Measurements from ENCODE around the gene RABGAP1L. TPM values are rescaled to one million over a fixed set of nuclear protein-coding genes. Genes with fewer than 3 reads are reported as not detected.

The RABGAP1L gene
- total RNA-seq, 1 donor from 2014 or later, result 48.5 TPM

- no peak for TF ChIP-seq CTCF (IDR thresholded peaks at IDR 0.05; ENCODE audit: unreplicated experiment)
- H3K27me3 Mint-ChIP-seq (ENCODE audit: low read depth), result no peaks in the 10 kb centered on the region
- peaks cover 8% of the 10 kb centered on the region for H3K4me1 Mint-ChIP-seq
- peaks cover 10% of the 10 kb centered on the region for H3K9me3 Mint-ChIP-seq
- DNase-seq (ENCODE audit: low spot score in 2 of 2, unreplicated experiment in 2 of 2), result no peak
- H3K27ac Mint-ChIP-seq, result no peak overlapping the region
- H3K36me3 Mint-ChIP-seq, result peaks cover 1% of the 10 kb centered on the region
- H3K4me3 Mint-ChIP-seq, result no peak overlapping the region
Measured at GRCh38 chr1:174358344-174358743, 199.0 kb downstream of the RABGAP1L start.

GRCh38 chr1:174358786-174359453 is 199.6 kb downstream of the RABGAP1L start:
- H3K4me3 Mint-ChIP-seq, result no peak overlapping the region
- peaks cover 15% of the 10 kb centered on the region for H3K9me3 Mint-ChIP-seq
- DNase-seq (ENCODE audit: low spot score in 2 of 2, unreplicated experiment in 2 of 2), result no peak
- TF ChIP-seq CTCF (IDR thresholded peaks at IDR 0.05; ENCODE audit: unreplicated experiment), result no peak
- H3K27me3 Mint-ChIP-seq (ENCODE audit: low read depth), result no peaks in the 10 kb centered on the region
- H3K27ac Mint-ChIP-seq, result no peak overlapping the region
- peaks cover 2% of the 10 kb centered on the region for H3K36me3 Mint-ChIP-seq
- H3K4me1 Mint-ChIP-seq, result peaks cover 8% of the 10 kb centered on the region

- Mint-ChIP-seq H3K4me3 (no peak overlapping the region), H3K36me3 (peaks cover 2% of the 10 kb centered on the region), H3K9me3 (peaks cover 15% of the 10 kb centered on the region), H3K4me1 (peaks cover 8% of the 10 kb centered on the region), H3K27me3 (ENCODE audit: low read depth) (no peaks in the 10 kb centered on the region), H3K27ac (no peak overlapping the region)
- no peak for DNase-seq (ENCODE audit: low spot score in 2 of 2, unreplicated experiment in 2 of 2)
- TF ChIP-seq CTCF (IDR thresholded peaks at IDR 0.05; ENCODE audit: unreplicated experiment), result no peak
Measured at GRCh38 chr1:174359454-174359805, 200.1 kb downstream of the RABGAP1L start.

- Mint-ChIP-seq H3K36me3 (peaks cover 2% of the 10 kb centered on the region), H3K27me3 (ENCODE audit: low read depth) (no peaks in the 10 kb centered on the region), H3K4me3 (no peak overlapping the region), H3K9me3 (peaks cover 15% of the 10 kb centered on the region), H3K27ac (no peak overlapping the region), H3K4me1 (no peaks in the 10 kb centered on the region)
- DNase-seq (ENCODE audit: low spot score in 2 of 2, unreplicated experiment in 2 of 2), result no peak
- no peak for TF ChIP-seq CTCF (IDR thresholded peaks at IDR 0.05; ENCODE audit: unreplicated experiment)
Measured at GRCh38 chr1:174364996-174365736, 205.8 kb downstream of the RABGAP1L start.

- TF ChIP-seq CTCF (IDR thresholded peaks at IDR 0.05; ENCODE audit: unreplicated experiment), result no peak
- no peak overlapping the region for H3K4me3 Mint-ChIP-seq
- H3K9me3 Mint-ChIP-seq, result peaks cover 15% of the 10 kb centered on the region
- DNase-seq (ENCODE audit: low spot score in 2 of 2, unreplicated experiment in 2 of 2), result no peak
- H3K36me3 Mint-ChIP-seq, result peaks cover 2% of the 10 kb centered on the region
- H3K27ac Mint-ChIP-seq, result no peak overlapping the region
- no peaks in the 10 kb centered on the region for H3K4me1 Mint-ChIP-seq
- H3K27me3 Mint-ChIP-seq (ENCODE audit: low read depth), result no peaks in the 10 kb centered on the region
Measured at GRCh38 chr1:174366946-174367345, 207.6 kb downstream of the RABGAP1L start.
